Left cardiac atrium (tissue), 4 donors: ENCODE results near the gene URB1. TPM values are rescaled to one million over a fixed set of nuclear protein-coding genes. Genes with fewer than 3 reads are reported as not detected.
"Not testable (repeated sequence)": the region's sequence is repeated elsewhere in the genome, so short reads cannot be mapped to it uniquely, and the experiment has no call there.

Experiments
- ATAC-seq, 2 donors: fragments of 200-7000 bp; cut with Tn5 transposase; one replicate each; pipeline ENCODE4 v1.9.1; 2020; ENCODE audit warnings: mild to moderate bottlenecking in 2 of 2, moderate library complexity in 2 of 2
- DNase-seq: peaks from one replicate; pipeline ENCODE4 v3.0.0-alpha.2; 2020
- intact Hi-C, 2 donors: fragments of 100-400 bp; cut with DNase I; formaldehyde crosslinking; loops; one replicate each; pipeline versions ENCODE4 v1.14.1 to v1.15.1; 2022 to 2023
- total RNA-seq, 2 donors: library from RNA; stranded (reverse); fragmentation: NEBNext Ultra II Directional; extraction: Animal tissue kit (Norgen Biotek cat#: 25700); gene quantifications; one replicate each; pipeline ENCODE4 v1.2.1, GENCODE V29; 2021
- donor health status: DM: no; HTN: yes; CAD: no.
- donor health status: DM: no; HTN: yes; CAD: no; lungs with severe emphysema.
- donor health status: DM: yes; HTN: yes; CAD: no.
- donor health status: Dilated cardiomyopathy.

URB1 gene
- total RNA-seq, 2 donors from 2014 or later: 8.5 to 13.5 TPM

GRCh38 chr21:32330784-32331311 is 62.0 kb downstream of the URB1 start:
- intact Hi-C loops: no loop called here
- ATAC-seq: no peak
- DNase-seq: no peak

GRCh38 chr21:32329776-32330175 is 63.0 kb downstream of the URB1 start:
- intact Hi-C loops: no loop called here
- DNase-seq (no peak), ATAC-seq (no peak)

DNA sequence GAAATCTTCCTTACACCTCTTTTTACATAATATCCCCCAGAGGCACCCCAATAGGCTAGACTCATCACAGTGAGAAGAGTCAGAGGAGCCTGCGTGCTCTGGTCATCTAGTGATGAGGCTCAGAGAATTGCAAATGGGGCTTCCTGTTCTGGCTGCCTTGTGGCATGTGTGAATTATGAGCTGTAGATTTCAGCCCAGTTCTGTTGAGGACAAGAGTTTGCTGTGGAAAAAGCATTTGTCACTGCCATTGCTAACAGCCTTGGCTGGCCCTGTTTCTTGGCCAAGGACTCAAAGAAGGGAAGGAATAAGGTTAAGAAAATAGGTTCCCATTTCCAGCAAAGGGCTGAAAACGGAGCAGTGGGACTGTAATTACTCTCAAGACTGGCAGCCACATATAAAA is 63.5 kb downstream of the URB1 start:
- ATAC-seq: peak; percentile 29 to 34

GRCh38 chr21:32328595-32328994 is 64.2 kb downstream of the URB1 start:
- DNase-seq (no peak), ATAC-seq (peak in 1 of 2 donors; percentile 50)
- intact Hi-C loops: no loop called here

More for the DNA sequence above, 63.5 kb downstream of the URB1 start:
- intact Hi-C loops: no loop called here
- DNase-seq: no peak

- intact Hi-C loops: no loop called here
- no peak for DNase-seq
- no peak for ATAC-seq
Observed at GRCh38 chr21:32325706-32326105, 67.1 kb downstream of the URB1 start.

GRCh38 chr21:32322676-32323075 is 70.1 kb downstream of the URB1 start:
- intact Hi-C loops: no loop called here
- ATAC-seq (no peak), DNase-seq (no peak)

GRCh38 chr21:32322103-32322502 is 70.7 kb downstream of the URB1 start:
- no peak for ATAC-seq
- DNase-seq: no peak
- intact Hi-C loops: no loop called here

DNA sequence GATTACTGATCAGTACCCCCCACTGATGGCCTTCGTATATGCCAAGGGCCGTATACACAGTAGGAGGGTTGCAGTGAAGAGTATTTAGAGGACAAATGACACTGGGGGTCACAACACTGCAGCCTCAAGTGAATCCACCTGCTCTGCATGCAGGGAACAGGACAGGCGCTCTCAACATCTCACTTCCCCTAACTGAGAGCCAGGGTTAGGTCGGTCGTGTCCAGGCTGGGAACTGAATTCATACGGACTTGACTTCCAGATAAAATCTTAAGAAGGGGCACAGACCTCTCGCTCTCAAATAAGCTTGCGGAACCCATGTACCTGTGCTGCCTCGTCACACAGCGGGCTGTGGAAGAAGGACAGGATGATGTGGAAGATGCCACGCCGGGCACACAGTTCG is 71.3 kb downstream of the URB1 start:
- ATAC-seq: no peak
- intact Hi-C loops: no loop called here
- no peak for DNase-seq

DNA sequence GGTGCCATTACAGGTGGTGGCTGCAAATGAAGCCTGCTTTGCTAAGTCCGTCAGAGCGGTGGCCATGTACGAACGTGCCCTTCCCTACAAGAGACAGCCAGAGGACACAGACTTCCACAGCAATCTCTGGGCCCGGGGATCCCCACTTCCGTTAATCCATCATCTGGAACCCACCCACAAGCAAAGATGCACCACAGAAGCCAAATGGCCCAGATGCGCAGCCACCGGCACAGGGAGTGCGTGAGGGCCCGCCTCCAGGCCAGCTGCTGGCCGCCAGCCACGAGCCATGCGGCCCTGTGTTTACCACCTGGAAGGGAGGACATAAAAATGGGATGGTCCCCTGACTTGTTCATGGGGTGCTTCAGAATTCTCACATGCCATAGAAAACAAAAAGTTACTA is 72.1 kb downstream of the URB1 start:
- ATAC-seq (no peak), DNase-seq (no peak)
- intact Hi-C loops: no loop called here

GRCh38 chr21:32320059-32320458 is 72.8 kb downstream of the URB1 start:
- ATAC-seq (no peak), DNase-seq (no peak)
- intact Hi-C loops: no loop called here

GRCh38 chr21:32319012-32319411 is 73.8 kb downstream of the URB1 start:
- ATAC-seq: no peak
- intact Hi-C loops: no loop called here

GRCh38 chr21:32317726-32318125 is 75.1 kb downstream of the URB1 start:
- intact Hi-C loops: no loop called here
- DNase-seq (no peak), ATAC-seq (no peak)

More at GRCh38 chr21:32319012-32319411, 73.8 kb downstream of the URB1 start:
- no peak for DNase-seq

GRCh38 chr21:32316361-32317215 is 76.2 kb downstream of the URB1 start:
- DNase-seq (no peak), ATAC-seq (no peak)
- intact Hi-C loops: no loop called here

DNA sequence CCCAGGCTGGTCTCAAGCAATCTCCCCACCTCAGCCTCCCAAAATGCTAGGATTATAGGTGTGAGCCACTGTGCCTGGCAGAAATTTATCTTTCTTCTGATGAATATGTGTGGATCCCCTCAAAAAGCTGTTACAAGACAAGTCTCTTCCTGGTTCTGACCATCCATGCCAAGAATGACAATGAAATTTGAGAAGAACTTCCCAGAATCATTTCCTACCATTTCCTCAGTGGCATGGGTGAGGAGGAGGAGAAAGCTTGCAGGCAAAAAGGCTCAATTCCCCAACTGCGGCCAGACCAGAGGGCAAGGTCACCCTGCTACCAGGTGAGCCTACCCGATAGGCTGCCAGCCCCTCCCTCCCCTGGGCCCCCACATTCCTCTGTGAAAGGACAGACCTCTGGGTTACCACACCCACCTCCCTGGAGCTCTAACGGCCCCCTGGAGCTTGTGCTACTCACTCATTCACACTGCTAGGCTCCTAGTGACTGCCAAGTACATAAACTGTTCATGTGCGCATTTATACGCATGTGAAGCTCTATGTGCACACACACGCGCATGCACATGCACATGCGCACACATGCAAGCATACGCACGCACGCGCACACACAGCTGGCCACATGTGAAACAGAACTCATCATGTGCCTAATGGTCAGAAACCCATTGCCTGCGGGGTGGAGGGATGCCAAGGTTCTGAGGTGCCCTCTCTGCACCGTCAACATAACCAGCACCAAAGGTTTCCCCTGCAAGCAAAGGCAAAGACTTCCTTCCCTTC is 77.1 kb downstream of the URB1 start:
- no peak for DNase-seq
- intact Hi-C loops: no loop called here
- no peak for ATAC-seq

DNA sequence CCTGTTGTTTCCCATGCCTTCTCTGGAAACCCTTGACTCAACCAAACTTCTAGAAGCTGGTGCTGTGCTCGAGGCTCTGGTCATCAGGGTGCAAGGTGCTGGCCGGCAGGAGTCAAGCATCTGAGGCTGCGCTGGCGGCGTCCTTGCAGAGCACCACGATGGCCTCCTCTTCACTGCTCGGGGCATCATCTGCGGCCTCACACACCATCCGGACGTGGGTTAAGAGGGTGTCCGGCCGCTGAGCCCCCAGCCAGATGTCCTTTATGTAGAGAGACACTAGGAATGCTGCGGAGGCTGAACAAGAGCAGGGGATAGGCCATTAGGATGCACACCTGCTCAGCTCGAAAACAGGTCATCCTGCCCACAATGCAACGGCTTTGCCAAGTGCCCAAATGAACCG is 78.0 kb downstream of the URB1 start:
- ATAC-seq: no peak
- DNase-seq: no peak
- intact Hi-C loops: no loop called here

- DNase-seq: no peak
- intact Hi-C loops: no loop called here
- ATAC-seq: no peak
Observed at GRCh38 chr21:32312976-32313375, 79.8 kb downstream of the URB1 start.

DNA sequence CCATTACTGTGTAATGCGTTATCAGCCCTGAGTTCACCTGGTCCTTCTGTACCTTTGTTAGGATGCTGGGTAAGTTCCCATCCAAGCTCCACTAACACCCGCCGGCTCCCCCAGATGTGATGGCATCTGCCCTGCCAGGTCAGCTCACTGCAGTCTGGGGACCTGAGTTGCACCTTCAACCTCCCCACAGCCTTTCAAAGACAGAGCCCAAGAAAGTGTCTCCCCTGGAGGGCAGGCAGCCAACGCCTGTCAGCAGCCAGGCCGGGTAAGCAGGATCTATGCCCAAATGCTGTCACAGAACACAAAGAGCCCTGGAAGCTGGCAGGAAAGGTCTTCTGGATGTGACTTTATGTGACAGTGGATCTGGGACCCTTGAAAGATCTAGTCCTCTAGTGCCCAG is 80.5 kb downstream of the URB1 start:
- ATAC-seq (peak in 1 of 2 donors; percentile 20), DNase-seq (no peak)
- intact Hi-C loops: no loop called here

DNA sequence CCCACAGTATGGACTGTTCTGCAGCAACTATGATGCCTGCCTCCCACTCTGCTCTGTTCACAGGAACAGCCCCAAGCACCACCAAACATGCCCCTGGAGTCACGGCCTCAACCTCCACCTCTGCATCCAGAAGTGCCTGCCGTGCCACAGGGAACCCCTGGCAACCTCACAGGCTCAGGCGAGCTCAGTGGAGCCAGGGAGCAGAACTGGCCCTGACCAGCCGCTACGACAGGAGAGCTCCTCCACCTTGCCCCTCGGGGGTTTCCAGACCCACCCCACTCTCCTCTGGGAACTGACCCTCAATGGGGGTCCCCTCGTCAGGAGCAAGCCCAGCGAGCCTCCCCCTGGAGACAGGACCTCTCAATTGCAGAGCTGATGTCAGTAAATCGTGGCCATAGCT is 81.2 kb downstream of the URB1 start:
- intact Hi-C loops: no loop called here
- ATAC-seq: no peak

DNA sequence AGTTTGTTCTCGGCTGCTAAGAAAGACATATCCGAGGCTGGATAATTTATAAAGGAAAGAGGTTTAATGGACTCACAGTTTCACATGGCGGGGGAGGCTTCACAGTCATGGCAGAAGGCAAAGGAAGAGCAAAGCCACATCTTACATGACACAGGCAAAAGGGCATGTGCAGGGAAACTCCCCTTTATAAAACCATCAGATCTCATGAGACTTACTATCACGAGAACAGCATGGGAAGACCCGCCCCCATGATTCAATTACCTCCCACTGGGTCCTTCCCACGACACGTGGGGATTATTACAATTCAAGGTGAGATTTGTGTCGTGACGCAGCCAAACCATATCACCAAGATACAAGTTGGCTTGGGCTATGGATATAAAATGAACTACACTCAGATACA is 81.8 kb downstream of the URB1 start:
- intact Hi-C loops, DNase-seq, ATAC-seq: not testable (repeated sequence)

More for the DNA sequence above, 81.2 kb downstream of the URB1 start:
- no peak for DNase-seq

GRCh38 chr21:32309906-32310460 is 82.8 kb downstream of the URB1 start:
- intact Hi-C loops: no loop called here
- ATAC-seq (no peak), DNase-seq (no peak)
